A673 (cell line): ENCODE data around the gene DPY19L3. TPM values are rescaled to one million over a fixed set of nuclear protein-coding genes. Genes with fewer than 3 reads are reported as not detected.

Experiments
- BruUV-seq: library from RNA; stranded (reverse); fragments of 400-500 nt; replicated peaks from 2 replicates; lab custom pipeline; 2021; lab: Mats Ljungman, UMichigan
- CTCF ChIA-PET: fragments of 300-600 bp; sonication (Branson Sonifier 250); formaldehyde crosslinking; loops from one replicate; lab custom pipeline; 2022; ENCODE audit warnings: antibody characterized with exemption; lab: Charles Lee
- POLR2A ChIA-PET: fragments of 300-600 bp; sonication (Branson Sonifier 250); formaldehyde crosslinking; loops from one replicate; lab custom pipeline; 2022; ENCODE audit warnings: antibody characterized with exemption; ENCODE audit not compliant: low non-redundant PET; lab: Charles Lee
- DNase-seq: peaks from one replicate; pipeline ENCODE4 v3.0.0-alpha.2; 2015; ENCODE audit warnings: low spot score
- H3K27ac ChIP-seq: fragments of 200-600 bp; sonication (generic); 2 replicates; pipeline ENCODE4 v1.5.1; 2016; ENCODE audit warnings: mixed run types, low read depth, mild to moderate bottlenecking, mixed read lengths, antibody characterized with exemption, low read length; ENCODE audit not compliant: poor library complexity, severe bottlenecking
- H3K27me3 ChIP-seq: fragments of 200-600 bp; sonication (generic); replicated peaks from 2 replicates; pipeline ENCODE4 v1.6.1; 2017; ENCODE audit warnings: mixed run types, low read depth, mild to moderate bottlenecking, mixed read lengths, antibody characterized with exemption, low read length; ENCODE audit not compliant: insufficient read depth, poor library complexity
- H3K36me3 ChIP-seq: fragments of 200-600 bp; sonication (generic); 2 replicates; pipeline ENCODE4 v1.6.1; 2016; ENCODE audit warnings: mixed run types, mild to moderate bottlenecking, mixed read lengths, antibody characterized with exemption, low read length; ENCODE audit not compliant: insufficient read depth, poor library complexity, severe bottlenecking
- H3K4me1 ChIP-seq: fragments of 200-600 bp; sonication (generic); 2 replicates; pipeline ENCODE4 v1.6.1; 2017; ENCODE audit warnings: mixed run types, mild to moderate bottlenecking, mixed read lengths, antibody characterized with exemption, low read length; ENCODE audit not compliant: insufficient read depth, poor library complexity, severe bottlenecking
- H3K4me3 ChIP-seq: fragments of 200-600 bp; sonication (generic); 2 replicates; pipeline ENCODE4 v1.5.1; 2016; ENCODE audit warnings: low read depth, mixed run types, mild to moderate bottlenecking, mixed read lengths, low read length; ENCODE audit not compliant: poor library complexity, severe bottlenecking
- H3K9me3 ChIP-seq: fragments of 200-600 bp; sonication (generic); 2 replicates; pipeline ENCODE4 v1.6.1; 2016; ENCODE audit warnings: mixed run types, low read depth, mild to moderate bottlenecking, mixed read lengths, antibody characterized with exemption, low read length; ENCODE audit not compliant: poor library complexity, severe bottlenecking
- EZH2 ChIP-seq: fragments of 200-600 bp; sonication (generic); IDR thresholded peaks from 2 replicates; pipeline ENCODE4 v1.6.1; 2017; ENCODE audit warnings: borderline replicate concordance, low read depth, mild to moderate bottlenecking, mixed read lengths, antibody characterized with exemption, low read length; ENCODE audit not compliant: poor library complexity, severe bottlenecking
- intact Hi-C: fragments of 100-400 bp; cut with micrococcal nuclease; formaldehyde crosslinking; loops from one replicate; pipeline ENCODE4 v1.10.0; 2022; ENCODE audit not compliant: unreplicated experiment
- total RNA-seq: library from RNA; stranded (reverse); gene quantifications from 2 replicates; pipeline ENCODE4 v1.2.3, GENCODE V29; 2021
- TF ChIP-seq, protein P1 (sequence below): fragments of 300-800, 200-600 bp; sonication (generic); conservative IDR thresholded peaks from 2 replicates; pipeline ENCODE4 v1.5.1; 2017; ENCODE audit warnings: low read depth, mild to moderate bottlenecking, antibody characterized with exemption, low read length, moderate library complexity, mixed read lengths

DPY19L3 gene
- total RNA-seq, 1 experiment from 2014 or later: 70.5 TPM

DNA sequence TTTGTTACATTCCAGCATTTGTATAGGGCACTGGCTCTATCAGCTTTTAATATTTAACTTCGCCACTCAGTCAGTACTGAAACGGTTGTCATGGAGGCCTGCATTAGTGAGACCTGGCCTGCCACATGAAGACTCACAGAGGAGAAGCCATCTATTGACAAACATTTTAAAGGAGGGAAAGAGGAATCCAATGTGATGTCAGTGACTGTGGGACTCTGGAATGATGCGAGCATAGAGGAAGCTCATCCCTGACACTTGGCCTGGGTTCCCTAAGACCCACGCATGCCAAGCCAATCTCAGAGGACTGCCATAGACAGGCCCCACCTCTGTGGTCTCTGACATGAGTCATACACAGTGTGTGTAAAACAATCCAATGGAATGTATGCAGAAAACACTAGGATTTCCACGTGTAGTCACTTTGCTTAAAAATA is 7.9 kb upstream of the DPY19L3 start:
- no peak for DNase-seq
- Histone ChIP-seq H3K4me3 (no peak overlapping the region), H3K4me1 (no peaks in the 10 kb centered on the region), H3K9me3 (no peaks in the 10 kb centered on the region), H3K27ac (no peak overlapping the region), H3K36me3 (no peaks in the 10 kb centered on the region), H3K27me3 (no peaks in the 10 kb centered on the region)
- ChIA-PET POLR2A (no interaction called here), CTCF (no interaction called here)
- BruUV-seq: no TSS peak
- intact Hi-C loops: no loop called here
- TF ChIP-seq EZH2: no peak
- TF ChIP-seq, protein P1, sequence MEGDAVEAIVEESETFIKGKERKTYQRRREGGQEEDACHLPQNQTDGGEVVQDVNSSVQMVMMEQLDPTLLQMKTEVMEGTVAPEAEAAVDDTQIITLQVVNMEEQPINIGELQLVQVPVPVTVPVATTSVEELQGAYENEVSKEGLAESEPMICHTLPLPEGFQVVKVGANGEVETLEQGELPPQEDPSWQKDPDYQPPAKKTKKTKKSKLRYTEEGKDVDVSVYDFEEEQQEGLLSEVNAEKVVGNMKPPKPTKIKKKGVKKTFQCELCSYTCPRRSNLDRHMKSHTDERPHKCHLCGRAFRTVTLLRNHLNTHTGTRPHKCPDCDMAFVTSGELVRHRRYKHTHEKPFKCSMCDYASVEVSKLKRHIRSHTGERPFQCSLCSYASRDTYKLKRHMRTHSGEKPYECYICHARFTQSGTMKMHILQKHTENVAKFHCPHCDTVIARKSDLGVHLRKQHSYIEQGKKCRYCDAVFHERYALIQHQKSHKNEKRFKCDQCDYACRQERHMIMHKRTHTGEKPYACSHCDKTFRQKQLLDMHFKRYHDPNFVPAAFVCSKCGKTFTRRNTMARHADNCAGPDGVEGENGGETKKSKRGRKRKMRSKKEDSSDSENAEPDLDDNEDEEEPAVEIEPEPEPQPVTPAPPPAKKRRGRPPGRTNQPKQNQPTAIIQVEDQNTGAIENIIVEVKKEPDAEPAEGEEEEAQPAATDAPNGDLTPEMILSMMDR: no peak

DNA sequence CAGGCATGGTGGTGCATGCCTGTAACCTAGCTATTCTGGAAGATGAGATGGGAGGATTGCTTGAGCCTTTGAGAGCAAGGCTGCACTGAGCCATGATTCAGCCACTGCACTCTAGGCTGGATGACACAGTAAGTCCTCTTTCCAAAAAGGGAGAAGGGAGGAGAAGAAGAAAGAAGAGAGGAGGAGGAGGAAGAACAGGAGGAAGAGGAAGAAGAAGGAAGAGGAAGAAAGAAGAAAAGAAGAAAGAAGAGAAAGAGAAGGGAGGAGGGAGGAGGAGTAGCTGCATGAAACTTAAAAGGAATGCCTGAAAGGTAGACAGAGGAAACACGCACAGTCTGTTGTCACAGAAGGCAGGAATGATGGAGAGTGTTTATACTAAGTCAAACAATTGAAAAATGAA is 3.6 kb upstream of the DPY19L3 start:
- Histone ChIP-seq H3K9me3 (no peaks in the 10 kb centered on the region), H3K27me3 (no peaks in the 10 kb centered on the region), H3K36me3 (no peaks in the 10 kb centered on the region), H3K27ac (no peak overlapping the region), H3K4me1 (peaks cover 15% of the 10 kb centered on the region), H3K4me3 (no peak overlapping the region)
- POLR2A ChIA-PET: no interaction called here
- TF ChIP-seq, protein P1: no peak
- TF ChIP-seq EZH2: no peak
- CTCF ChIA-PET: no interaction called here
- no TSS peak for BruUV-seq
- intact Hi-C loops: no loop called here
- no peak for DNase-seq

DNA sequence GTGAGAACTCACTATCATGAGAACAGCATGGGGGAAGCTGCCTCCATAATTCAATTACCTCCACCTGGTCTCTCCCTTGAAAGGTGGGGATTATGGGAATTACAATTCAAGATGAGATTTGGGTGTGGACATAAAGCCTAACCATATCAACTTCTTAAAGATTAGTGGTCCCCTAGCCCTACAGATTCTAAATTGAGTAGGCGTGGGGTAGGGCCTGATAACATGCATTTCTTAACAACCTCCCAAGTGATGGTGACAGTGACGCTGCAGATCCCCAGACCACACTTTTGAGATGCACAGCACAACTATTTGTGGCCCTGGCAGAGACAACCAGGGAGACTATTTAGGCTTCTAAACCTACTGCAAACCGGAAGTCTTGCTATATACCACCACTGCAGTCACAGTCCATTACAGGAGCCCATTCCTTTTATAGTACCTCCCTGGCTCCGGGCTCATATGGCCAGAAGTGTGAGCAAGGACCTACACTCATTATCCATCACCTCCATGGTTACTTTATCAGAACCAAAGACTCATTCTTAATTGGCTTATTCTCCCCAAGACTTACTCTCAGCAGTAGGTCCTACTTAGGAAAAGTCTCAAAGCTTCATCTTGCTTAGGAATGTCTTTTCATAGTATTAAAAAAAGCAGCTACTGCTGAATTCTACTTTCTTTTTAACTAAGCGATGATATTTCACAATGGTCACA is 2.1 kb upstream of the DPY19L3 start:
- CTCF ChIA-PET: no interaction called here
- intact Hi-C loops: no loop called here
- Histone ChIP-seq H3K27me3 (no peaks in the 10 kb centered on the region), H3K36me3 (peaks cover 2% of the 10 kb centered on the region), H3K27ac (peak overlapping the region; percentile 97), H3K4me1 (peaks cover 22% of the 10 kb centered on the region), H3K9me3 (no peaks in the 10 kb centered on the region), H3K4me3 (peak overlapping the region; percentile 88)
- peak; percentile 27 for DNase-seq
- POLR2A ChIA-PET: no interaction called here
- no TSS peak for BruUV-seq
- TF ChIP-seq, protein P1: no peak
- no peak for TF ChIP-seq EZH2
